Natural killer cell (primary cell): ENCODE measurements around the gene CDH23. TPM values are rescaled to one million over a fixed set of nuclear protein-coding genes. Genes with fewer than 3 reads are reported as not detected.

Experiments
- ATAC-seq, 3 donors: fragments of 150-1000 bp in 2 of 3; fragments of 200-7000 bp in 1 of 3; cut with Tn5 transposase; 1 replicate in 1 of 3; 2 replicates in 2 of 3; pipeline ENCODE4 v1.10.0; 2021; ENCODE audit warnings: mild to moderate bottlenecking in 2 of 3, moderate library complexity in 2 of 3
- DNase-seq, 2 donors: peaks; one replicate each; pipeline versions ENCODE4 v3.0.0 to v3.0.0-alpha.2; 2013 to 2021; ENCODE audit warnings: mixed read lengths in 1 of 2
- H3K27ac ChIP-seq: one replicate; pipeline ENCODE4 v1.5.1; 2013; ENCODE audit warnings: mild to moderate bottlenecking, low read length
- H3K27me3 ChIP-seq: one replicate; pipeline ENCODE4 v1.6.1; 2013; ENCODE audit warnings: low read length; ENCODE audit not compliant: control insufficient read depth, insufficient read depth
- H3K36me3 ChIP-seq: one replicate; pipeline ENCODE4 v1.6.1; 2013; ENCODE audit warnings: low read length; ENCODE audit not compliant: control insufficient read depth, insufficient read depth
- H3K4me1 ChIP-seq: one replicate; pipeline ENCODE4 v1.6.1; 2013; ENCODE audit warnings: low read length; ENCODE audit not compliant: control insufficient read depth, insufficient read depth
- H3K4me3 ChIP-seq: one replicate; pipeline ENCODE4 v1.5.1; 2013; ENCODE audit warnings: low read length
- H3K9me3 ChIP-seq: one replicate; pipeline ENCODE4 v1.6.1; 2013; ENCODE audit warnings: low read length; ENCODE audit not compliant: control insufficient read depth, insufficient read depth
- H3K27ac Mint-ChIP-seq, 2 donors: one replicate each; pipeline ENCODE4 v1.8.0; 2022; ENCODE audit warnings: mild to moderate bottlenecking in 2 of 2, mixed read lengths in 2 of 2, moderate library complexity in 1 of 2
- H3K27me3 Mint-ChIP-seq, 2 donors: one replicate each; pipeline ENCODE4 v1.8.0; 2022; ENCODE audit warnings: low read depth in 2 of 2, mixed read lengths in 2 of 2
- H3K36me3 Mint-ChIP-seq: one replicate; pipeline ENCODE4 v1.8.0; 2022; ENCODE audit warnings: mixed read lengths
- H3K4me1 Mint-ChIP-seq, 2 donors: one replicate each; pipeline ENCODE4 v1.8.0; 2022; ENCODE audit warnings: mixed read lengths in 2 of 2
- H3K4me3 Mint-ChIP-seq: one replicate; pipeline ENCODE4 v1.8.0; 2022; ENCODE audit warnings: mild to moderate bottlenecking, moderate library complexity, mixed read lengths
- H3K9me3 Mint-ChIP-seq, 2 donors: one replicate each; pipeline ENCODE4 v1.8.0; 2022; ENCODE audit warnings: mixed read lengths in 2 of 2
- WGBS: methylation state at CpG from one replicate; pipeline ENCODE4 v1.1.7; 2013; ENCODE audit warnings: missing lambda C conversion rate; ENCODE audit not compliant: insufficient coverage; 5-methylcytosine and 5-hydroxymethylcytosine counted together
- intact Hi-C: fragments of 100-400 bp; cut with micrococcal nuclease; formaldehyde crosslinking; loops from one replicate; pipeline ENCODE4 v1.14.2; 2022
- total RNA-seq, 4 donors: library from RNA; stranded (reverse); fragments of 120-200 nt in 1 of 4; gene quantifications; one replicate each; pipeline versions ENCODE4 v1.2.3 to v1.2.4, GENCODE V29; 2013 to 2022
- TF ChIP-seq, protein P1 (sequence below): fragments of 200-600 bp; IDR thresholded peaks from one replicate; pipeline ENCODE4 v1.8.0; 2022; ENCODE audit warnings: antibody characterized with exemption

CDH23 gene
- total RNA-seq, 3 donors from 2014 or later (not counting 1 experiment from before 2014, with no cell fraction given) = 1.2 to 6.0 (median 4.3) TPM

DNA sequence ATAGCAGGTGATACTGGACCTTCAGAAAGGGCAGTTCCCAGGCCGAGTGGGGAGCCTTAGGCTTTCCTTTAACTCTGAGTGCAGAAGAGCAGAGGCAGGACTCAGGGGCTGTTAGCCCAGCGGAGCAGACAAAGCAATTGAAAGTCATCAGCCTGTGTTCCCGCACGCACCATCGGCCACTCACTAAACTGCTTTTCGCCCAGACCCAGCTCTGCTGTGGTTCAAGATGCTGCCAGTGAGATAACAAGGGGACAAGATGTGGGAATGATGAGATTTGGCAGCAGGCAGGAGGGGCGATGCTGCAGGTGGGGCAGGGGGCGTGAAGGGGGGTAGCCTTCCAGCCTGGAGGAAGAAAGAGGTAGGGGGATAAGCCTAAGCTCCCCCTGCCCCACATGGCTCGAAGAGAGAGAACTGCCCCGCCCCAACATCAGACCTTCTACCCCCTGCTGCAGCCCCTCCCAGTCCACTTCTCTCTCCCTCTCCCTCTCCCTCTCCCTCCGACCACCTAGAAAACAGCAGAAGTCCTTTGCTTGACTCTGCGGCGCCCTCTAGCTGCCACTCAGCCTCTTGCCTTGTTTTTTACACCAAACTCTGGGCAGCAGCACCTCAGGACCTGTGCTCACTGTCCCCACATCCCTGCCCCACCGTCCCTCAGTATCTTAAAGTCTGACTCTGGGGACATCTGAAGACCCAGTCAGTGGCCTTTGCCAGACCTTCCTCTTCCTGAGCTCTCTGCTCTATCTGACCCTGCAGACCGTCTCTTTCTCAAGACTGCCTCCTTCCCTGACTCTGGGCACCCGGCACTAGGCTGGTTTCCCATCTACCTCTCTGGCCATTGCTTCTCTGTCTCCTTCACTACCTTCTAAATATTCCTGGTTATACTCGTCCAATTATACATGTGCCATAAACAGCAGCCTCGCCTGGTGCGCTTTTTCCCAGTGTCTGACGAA, 212.4 kb downstream of the CDH23 start:
- H3K36me3 ChIP-seq = no peaks in the 10 kb centered on the region
- H3K4me3 Mint-ChIP-seq = no peak overlapping the region
- H3K4me1 ChIP-seq = no peaks in the 10 kb centered on the region
- H3K27ac Mint-ChIP-seq = no peak overlapping the region
- TF ChIP-seq, protein P1, sequence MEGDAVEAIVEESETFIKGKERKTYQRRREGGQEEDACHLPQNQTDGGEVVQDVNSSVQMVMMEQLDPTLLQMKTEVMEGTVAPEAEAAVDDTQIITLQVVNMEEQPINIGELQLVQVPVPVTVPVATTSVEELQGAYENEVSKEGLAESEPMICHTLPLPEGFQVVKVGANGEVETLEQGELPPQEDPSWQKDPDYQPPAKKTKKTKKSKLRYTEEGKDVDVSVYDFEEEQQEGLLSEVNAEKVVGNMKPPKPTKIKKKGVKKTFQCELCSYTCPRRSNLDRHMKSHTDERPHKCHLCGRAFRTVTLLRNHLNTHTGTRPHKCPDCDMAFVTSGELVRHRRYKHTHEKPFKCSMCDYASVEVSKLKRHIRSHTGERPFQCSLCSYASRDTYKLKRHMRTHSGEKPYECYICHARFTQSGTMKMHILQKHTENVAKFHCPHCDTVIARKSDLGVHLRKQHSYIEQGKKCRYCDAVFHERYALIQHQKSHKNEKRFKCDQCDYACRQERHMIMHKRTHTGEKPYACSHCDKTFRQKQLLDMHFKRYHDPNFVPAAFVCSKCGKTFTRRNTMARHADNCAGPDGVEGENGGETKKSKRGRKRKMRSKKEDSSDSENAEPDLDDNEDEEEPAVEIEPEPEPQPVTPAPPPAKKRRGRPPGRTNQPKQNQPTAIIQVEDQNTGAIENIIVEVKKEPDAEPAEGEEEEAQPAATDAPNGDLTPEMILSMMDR = peak; percentile 57
- peak; percentile 61 to 67 (median 64) for ATAC-seq
- no peaks in the 10 kb centered on the region for H3K4me1 Mint-ChIP-seq
- H3K27me3 Mint-ChIP-seq = peaks cover 0 to 1% of the 10 kb centered on the region in 2 donors
- intact Hi-C loops = no loop called here
- no peaks in the 10 kb centered on the region for H3K9me3 ChIP-seq
- WGBS = 60% methylated on average over 20 of the region's 20 CpGs
- no peak overlapping the region for H3K27ac ChIP-seq
- no peak overlapping the region for H3K4me3 ChIP-seq
- DNase-seq = peak; percentile 52 to 68
- H3K36me3 Mint-ChIP-seq = no peaks in the 10 kb centered on the region
- H3K9me3 Mint-ChIP-seq = no peaks in the 10 kb centered on the region
- H3K27me3 ChIP-seq = no peaks in the 10 kb centered on the region

DNA sequence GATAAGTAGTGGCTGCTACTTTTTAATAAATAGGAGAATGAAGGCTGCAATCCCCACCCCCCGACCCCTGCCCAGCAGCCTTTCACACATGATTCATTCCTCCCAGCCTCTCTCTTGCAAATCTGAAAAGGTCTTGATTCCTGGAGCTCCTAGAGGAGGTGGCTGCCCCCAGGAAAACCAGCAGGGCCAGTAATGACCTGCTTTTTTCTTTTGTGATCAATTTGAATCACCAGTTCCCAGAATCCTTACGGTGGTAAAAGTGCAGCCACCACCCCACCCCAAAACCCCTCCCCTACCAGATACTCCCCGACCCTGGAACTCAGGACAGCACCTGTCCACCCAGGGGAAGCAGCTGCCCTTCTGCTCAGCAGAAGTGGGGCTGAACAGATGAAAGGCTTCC, 213.9 kb downstream of the CDH23 start:
- Mint-ChIP-seq H3K36me3 (no peaks in the 10 kb centered on the region), H3K27ac (no peak overlapping the region), H3K27me3 (peaks cover 0 to 7% of the 10 kb centered on the region in 2 donors), H3K9me3 (no peaks in the 10 kb centered on the region), H3K4me1 (no peaks in the 10 kb centered on the region), H3K4me3 (no peak overlapping the region)
- intact Hi-C loops = no loop called here
- 80% methylated on average over 2 of the region's 3 CpGs for WGBS
- Histone ChIP-seq H3K27ac (no peak overlapping the region), H3K4me1 (no peaks in the 10 kb centered on the region), H3K9me3 (no peaks in the 10 kb centered on the region), H3K27me3 (no peaks in the 10 kb centered on the region), H3K4me3 (no peak overlapping the region), H3K36me3 (no peaks in the 10 kb centered on the region)
- no peak for DNase-seq
- TF ChIP-seq, protein P1 = no peak
- ATAC-seq = no peak

DNA sequence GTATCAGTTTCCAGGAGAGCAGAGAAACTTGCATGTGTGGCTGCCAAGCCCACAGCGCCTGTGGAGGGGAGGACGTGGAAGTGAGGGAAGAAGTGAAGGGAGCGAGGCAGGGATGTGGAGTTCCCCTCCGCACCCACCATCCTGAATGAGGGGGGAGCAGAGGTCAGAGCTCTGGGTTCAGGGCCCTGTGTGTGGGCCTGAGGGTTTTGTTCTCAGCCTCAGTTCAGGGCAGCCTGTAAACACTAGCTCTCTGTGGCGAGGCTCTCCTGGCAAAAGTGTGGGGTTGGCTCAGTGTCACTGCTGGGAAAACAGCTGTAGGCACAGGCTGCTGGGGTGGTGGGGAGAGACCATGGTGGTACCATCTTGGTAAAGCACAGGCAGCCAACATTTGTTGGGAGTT, 214.4 kb downstream of the CDH23 start:
- no peaks in the 10 kb centered on the region for H3K27me3 ChIP-seq
- peaks cover 0 to 7% of the 10 kb centered on the region in 2 donors for H3K27me3 Mint-ChIP-seq
- ATAC-seq (no peak), DNase-seq (no peak)
- H3K4me3 ChIP-seq = no peak overlapping the region
- intact Hi-C loops = no loop called here
- no peaks in the 10 kb centered on the region for H3K9me3 ChIP-seq
- H3K4me3 Mint-ChIP-seq = no peak overlapping the region
- no peaks in the 10 kb centered on the region for H3K4me1 ChIP-seq
- no peaks in the 10 kb centered on the region for H3K9me3 Mint-ChIP-seq
- 83% methylated on average over 5 of the region's 5 CpGs for WGBS
- no peak overlapping the region for H3K27ac ChIP-seq
- TF ChIP-seq, protein P1 = no peak
- H3K4me1 Mint-ChIP-seq = no peaks in the 10 kb centered on the region
- H3K27ac Mint-ChIP-seq = no peak overlapping the region
- H3K36me3 ChIP-seq = no peaks in the 10 kb centered on the region
- H3K36me3 Mint-ChIP-seq = no peaks in the 10 kb centered on the region
